C4-2B (cell line): ENCODE results near the gene RDH8.
"Not testable (repeated sequence)": the region's sequence is repeated elsewhere in the genome, so short reads cannot be mapped to it uniquely, and the experiment has no call there.

Experiments used
- ZFX ChIP-seq: fragments of 450-650 bp; IDR thresholded peaks from 2 replicates; pipeline ENCODE4 v1.6.1; 2017
- TF ChIP-seq, protein P1 (sequence below): fragments of 450-650 bp; conservative IDR thresholded peaks from 2 replicates; pipeline ENCODE4 v1.5.1; 2017; ENCODE audit warnings: mild to moderate bottlenecking

- TF ChIP-seq, protein P1, sequence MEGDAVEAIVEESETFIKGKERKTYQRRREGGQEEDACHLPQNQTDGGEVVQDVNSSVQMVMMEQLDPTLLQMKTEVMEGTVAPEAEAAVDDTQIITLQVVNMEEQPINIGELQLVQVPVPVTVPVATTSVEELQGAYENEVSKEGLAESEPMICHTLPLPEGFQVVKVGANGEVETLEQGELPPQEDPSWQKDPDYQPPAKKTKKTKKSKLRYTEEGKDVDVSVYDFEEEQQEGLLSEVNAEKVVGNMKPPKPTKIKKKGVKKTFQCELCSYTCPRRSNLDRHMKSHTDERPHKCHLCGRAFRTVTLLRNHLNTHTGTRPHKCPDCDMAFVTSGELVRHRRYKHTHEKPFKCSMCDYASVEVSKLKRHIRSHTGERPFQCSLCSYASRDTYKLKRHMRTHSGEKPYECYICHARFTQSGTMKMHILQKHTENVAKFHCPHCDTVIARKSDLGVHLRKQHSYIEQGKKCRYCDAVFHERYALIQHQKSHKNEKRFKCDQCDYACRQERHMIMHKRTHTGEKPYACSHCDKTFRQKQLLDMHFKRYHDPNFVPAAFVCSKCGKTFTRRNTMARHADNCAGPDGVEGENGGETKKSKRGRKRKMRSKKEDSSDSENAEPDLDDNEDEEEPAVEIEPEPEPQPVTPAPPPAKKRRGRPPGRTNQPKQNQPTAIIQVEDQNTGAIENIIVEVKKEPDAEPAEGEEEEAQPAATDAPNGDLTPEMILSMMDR: not testable (repeated sequence)
- not testable (repeated sequence) for TF ChIP-seq ZFX
Measured at GRCh38 chr19:10023096-10023495, 9.8 kb downstream of the RDH8 start.
